Heart left ventricle (tissue), 13 donors: ENCODE measurements around the gene OR12D1.

Experiments
- POLR2A ChIP-seq, 2 donors: fragments of 450-650 bp; IDR thresholded peaks; one replicate each; pipeline ENCODE4 v1.6.1; 2017; ENCODE audit warnings: antibody characterized with exemption in 2 of 2, mild to moderate bottlenecking in 2 of 2, moderate library complexity in 2 of 2
- TF ChIP-seq, protein P1 (sequence below), 12 donors: fragments of 200-600 bp; sonication (generic) in 4 of 12; IDR thresholded peaks; one replicate each; pipeline versions ENCODE4 v1.5.0 to v1.8.0; 2018 to 2022; ENCODE audit warnings: antibody characterized with exemption in 12 of 12, mild to moderate bottlenecking in 5 of 12
- donor health status: ischemic (EF 13 %, LVEDD 7.1; RV severe dilation, severe dysfunction).
- donor health status: DM: no; HTN: yes; CAD: no.
- donor health status: DM: no; HTN: no; CAD: no.
- donor health status: ischemic (EF 25% LVEDD 6.9; RV normal size, moderate dysfunction).
- donor health status: ischemic (EF 25% LVEDD 5.7; RV mildly dilated, moderate dysfunction).
- donor health status: ischemic (EF 35%, LVEDD 5.7; RV mildly dilated, moderate dysfunction).
- donor health status: nonischemic (EF 11% LVEDD 7.7; RV severe dilation, severe dysfunction).
- donor health status: DM: yes; HTN: yes; CAD: no.
- donor health status: PGD.
- donor health status: ischemic (EF 29% LVEDD 5.4; RV normal size, mild dysfunction).
- donor health status: nonischemic (EF 23%, LVEDD 6.1; RV moderate dilation, normal function).

DNA sequence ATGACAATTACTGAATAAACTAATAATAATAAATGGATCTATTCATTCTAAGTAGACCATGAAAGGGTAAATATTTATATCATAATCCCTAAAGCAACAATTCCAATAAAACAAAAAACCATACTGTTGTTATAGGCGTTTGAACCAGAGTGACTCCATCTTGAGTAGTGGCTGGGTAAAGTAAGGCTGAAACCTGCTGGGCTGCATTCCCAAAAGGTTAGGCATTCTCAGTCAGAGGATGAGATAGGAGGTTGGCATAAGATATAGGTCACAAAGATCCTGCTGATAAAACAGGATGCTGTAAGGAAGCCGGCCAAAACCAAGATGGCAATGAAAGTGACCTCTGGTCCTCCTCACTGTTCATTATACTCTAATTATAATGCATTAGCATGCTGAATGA lies 50.6 kb downstream of the OR12D1 start:
- TF ChIP-seq, protein P1, sequence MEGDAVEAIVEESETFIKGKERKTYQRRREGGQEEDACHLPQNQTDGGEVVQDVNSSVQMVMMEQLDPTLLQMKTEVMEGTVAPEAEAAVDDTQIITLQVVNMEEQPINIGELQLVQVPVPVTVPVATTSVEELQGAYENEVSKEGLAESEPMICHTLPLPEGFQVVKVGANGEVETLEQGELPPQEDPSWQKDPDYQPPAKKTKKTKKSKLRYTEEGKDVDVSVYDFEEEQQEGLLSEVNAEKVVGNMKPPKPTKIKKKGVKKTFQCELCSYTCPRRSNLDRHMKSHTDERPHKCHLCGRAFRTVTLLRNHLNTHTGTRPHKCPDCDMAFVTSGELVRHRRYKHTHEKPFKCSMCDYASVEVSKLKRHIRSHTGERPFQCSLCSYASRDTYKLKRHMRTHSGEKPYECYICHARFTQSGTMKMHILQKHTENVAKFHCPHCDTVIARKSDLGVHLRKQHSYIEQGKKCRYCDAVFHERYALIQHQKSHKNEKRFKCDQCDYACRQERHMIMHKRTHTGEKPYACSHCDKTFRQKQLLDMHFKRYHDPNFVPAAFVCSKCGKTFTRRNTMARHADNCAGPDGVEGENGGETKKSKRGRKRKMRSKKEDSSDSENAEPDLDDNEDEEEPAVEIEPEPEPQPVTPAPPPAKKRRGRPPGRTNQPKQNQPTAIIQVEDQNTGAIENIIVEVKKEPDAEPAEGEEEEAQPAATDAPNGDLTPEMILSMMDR (IDR thresholded peaks at IDR 0.05): no peak
- TF ChIP-seq POLR2A (IDR thresholded peaks at IDR 0.05): no peak
